H1 (cell line): Measurements from ENCODE around the gene RRP1B.

ENCODE experiments used
- CREB1 ChIP-seq: IDR thresholded peaks from 2 replicates; pipeline ENCODE4 v1.6.1; 2012; ENCODE audit warnings: inconsistent platforms
- JUND ChIP-seq: IDR thresholded peaks from 2 replicates; pipeline ENCODE4 v1.6.1; 2011; ENCODE audit warnings: mild to moderate bottlenecking, improper control_type of control experiment, low read length
- POLR2AphosphoS5 ChIP-seq: IDR thresholded peaks from 2 replicates; pipeline ENCODE4 v1.6.1; 2011; ENCODE audit warnings: low read depth, low read length
- RFX5 ChIP-seq: IDR thresholded peaks from 2 replicates; pipeline ENCODE4 v1.6.1; 2011; ENCODE audit warnings: low read depth, low read length, improper control_type of control experiment, borderline replicate concordance
- TCF12 ChIP-seq: IDR thresholded peaks from 2 replicates; pipeline ENCODE4 v1.6.1; 2011; ENCODE audit warnings: low read depth, mild to moderate bottlenecking, low read length
- TF ChIP-seq, protein P1 (sequence below): IDR thresholded peaks from 2 replicates; pipeline ENCODE4 v1.6.1; 2011; ENCODE audit warnings: low read length, improper control_type of control experiment
- TF ChIP-seq, protein P2 (sequence below), 3 experiments: IDR thresholded peaks; 1 replicate in 2 of 3; 2 replicates in 1 of 3; pipeline versions ENCODE4 v1.5.1 to v1.6.1; 2011; ENCODE audit warnings: low read length in 3 of 3, mild to moderate bottlenecking in 3 of 3, inconsistent platforms in 2 of 3, low read depth in 1 of 3, moderate library complexity in 1 of 3; ENCODE audit not compliant: insufficient read depth in 1 of 3; ENCODE audit errors: control extremely low read depth in 1 of 3

DNA sequence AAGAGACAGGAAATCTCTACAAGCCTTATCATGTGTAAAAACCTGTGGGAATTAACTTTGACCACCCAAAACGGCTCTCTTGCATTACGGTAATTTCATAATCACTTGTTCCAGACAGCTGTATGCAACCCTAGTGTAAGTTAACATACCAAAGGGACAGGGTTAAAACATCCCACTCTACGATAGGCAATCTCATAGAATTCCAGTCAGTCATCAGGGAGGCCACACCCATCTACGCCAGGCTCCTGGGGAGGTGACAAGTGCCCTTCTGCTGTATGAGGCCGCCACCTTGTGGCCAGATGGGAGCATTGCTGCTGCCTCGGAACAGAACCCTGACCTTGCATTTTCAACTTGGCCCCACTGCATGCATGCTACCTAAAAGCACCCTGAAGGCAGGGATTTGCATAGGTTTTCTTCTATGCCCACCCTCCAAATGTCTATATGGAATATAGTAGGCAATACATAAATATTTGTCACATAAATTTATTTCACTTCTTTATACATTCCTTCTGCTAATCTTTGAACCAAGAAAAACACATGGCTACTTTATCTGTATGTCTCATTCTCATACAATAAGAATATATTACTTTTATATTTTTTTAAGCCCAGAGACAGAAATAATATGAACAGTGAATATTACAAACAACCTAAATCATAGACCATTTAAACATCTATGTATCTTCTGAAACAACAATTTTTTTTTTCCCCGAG is 12.7 kb upstream of the RRP1B start:
- TF ChIP-seq JUND (0 out of 2 replicates have a peak, but pooled peaks have one; percentile 31), RFX5 (no peak), POLR2AphosphoS5 (no peak), TCF12 (no peak), CREB1 (no peak)
- TF ChIP-seq, protein P1, sequence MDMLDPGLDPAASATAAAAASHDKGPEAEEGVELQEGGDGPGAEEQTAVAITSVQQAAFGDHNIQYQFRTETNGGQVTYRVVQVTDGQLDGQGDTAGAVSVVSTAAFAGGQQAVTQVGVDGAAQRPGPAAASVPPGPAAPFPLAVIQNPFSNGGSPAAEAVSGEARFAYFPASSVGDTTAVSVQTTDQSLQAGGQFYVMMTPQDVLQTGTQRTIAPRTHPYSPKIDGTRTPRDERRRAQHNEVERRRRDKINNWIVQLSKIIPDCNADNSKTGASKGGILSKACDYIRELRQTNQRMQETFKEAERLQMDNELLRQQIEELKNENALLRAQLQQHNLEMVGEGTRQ: no peak
- TF ChIP-seq, protein P2, sequence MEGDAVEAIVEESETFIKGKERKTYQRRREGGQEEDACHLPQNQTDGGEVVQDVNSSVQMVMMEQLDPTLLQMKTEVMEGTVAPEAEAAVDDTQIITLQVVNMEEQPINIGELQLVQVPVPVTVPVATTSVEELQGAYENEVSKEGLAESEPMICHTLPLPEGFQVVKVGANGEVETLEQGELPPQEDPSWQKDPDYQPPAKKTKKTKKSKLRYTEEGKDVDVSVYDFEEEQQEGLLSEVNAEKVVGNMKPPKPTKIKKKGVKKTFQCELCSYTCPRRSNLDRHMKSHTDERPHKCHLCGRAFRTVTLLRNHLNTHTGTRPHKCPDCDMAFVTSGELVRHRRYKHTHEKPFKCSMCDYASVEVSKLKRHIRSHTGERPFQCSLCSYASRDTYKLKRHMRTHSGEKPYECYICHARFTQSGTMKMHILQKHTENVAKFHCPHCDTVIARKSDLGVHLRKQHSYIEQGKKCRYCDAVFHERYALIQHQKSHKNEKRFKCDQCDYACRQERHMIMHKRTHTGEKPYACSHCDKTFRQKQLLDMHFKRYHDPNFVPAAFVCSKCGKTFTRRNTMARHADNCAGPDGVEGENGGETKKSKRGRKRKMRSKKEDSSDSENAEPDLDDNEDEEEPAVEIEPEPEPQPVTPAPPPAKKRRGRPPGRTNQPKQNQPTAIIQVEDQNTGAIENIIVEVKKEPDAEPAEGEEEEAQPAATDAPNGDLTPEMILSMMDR (IDR thresholded peaks at IDR 0.05; ENCODE audit: control extremely low read depth in 1 of 3, insufficient read depth in 1 of 3, low read depth in 1 of 3, low read length in 3 of 3): peak; percentile 96 to 100 (median 99)
